Breast epithelium (tissue), 4 donors: Measurements from ENCODE around the gene KRTAP10-8. TPM values are rescaled to one million over a fixed set of nuclear protein-coding genes. Genes with fewer than 3 reads are reported as not detected.
"Not testable (repeated sequence)": the region's sequence is repeated elsewhere in the genome, so short reads cannot be mapped to it uniquely, and the experiment has no call there.

Source experiments
- DNase-seq, 2 donors: peaks; one replicate each; pipeline ENCODE4 v3.0.0-alpha.2; 2019; ENCODE audit warnings: low spot score in 2 of 2
- H3K27ac ChIP-seq, 2 donors: fragments of 200-600 bp; sonication (generic) in 1 of 2; one replicate each; pipeline ENCODE4 v1.5.1; 2016 to 2019; ENCODE audit warnings: mild to moderate bottlenecking in 1 of 2
- H3K27me3 ChIP-seq, 2 donors: fragments of 200-600 bp; sonication (generic) in 1 of 2; one replicate each; pipeline versions ENCODE4 v1.5.1 to v1.6.0; 2017 to 2019; ENCODE audit warnings: control low read depth in 1 of 2, mild to moderate bottlenecking in 1 of 2
- H3K36me3 ChIP-seq: fragments of 200-600 bp; one replicate; pipeline ENCODE4 v1.5.1; 2019
- H3K4me1 ChIP-seq, 2 donors: fragments of 200-600 bp; sonication (generic); one replicate each; pipeline ENCODE4 v1.5.1; 2016 to 2019; ENCODE audit warnings: control low read depth in 1 of 2
- H3K4me3 ChIP-seq, 3 donors: fragments of 200-600 bp; sonication (generic); 1 replicate in 2 of 3; 2 replicates in 1 of 3; pipeline ENCODE4 v1.5.1; 2016 to 2019; ENCODE audit warnings: mild to moderate bottlenecking in 3 of 3, moderate library complexity in 2 of 3
- H3K9me3 ChIP-seq, 2 donors: fragments of 200-600 bp; sonication (generic) in 1 of 2; one replicate each; pipeline ENCODE4 v1.5.1; 2016 to 2019; ENCODE audit warnings: control low read depth in 1 of 2
- CTCF ChIP-seq, 3 donors: fragments of 450-650 bp; IDR thresholded peaks; one replicate each; pipeline ENCODE4 v1.5.1; 2016 to 2017; ENCODE audit warnings: antibody characterized with exemption in 3 of 3, mild to moderate bottlenecking in 3 of 3, moderate library complexity in 3 of 3
- POLR2A ChIP-seq: fragments of 450-650 bp; IDR thresholded peaks from one replicate; pipeline ENCODE4 v1.6.1; 2016; ENCODE audit warnings: antibody characterized with exemption, mild to moderate bottlenecking, moderate library complexity
- POLR2AphosphoS5 ChIP-seq, 3 donors: sonication (generic); formaldehyde crosslinking; IDR thresholded peaks; one replicate each; pipeline ENCODE4 v1.6.1; 2017; ENCODE audit warnings: antibody characterized with exemption in 3 of 3
- intact Hi-C: fragments of 100-400 bp; cut with DNase I; formaldehyde crosslinking; loops from one replicate; pipeline ENCODE4 v1.15.1; 2023; ENCODE audit warnings: low total_unique reads
- total RNA-seq, 3 donors: library from RNA; depleted of rRNA; stranded (reverse); fragments of >200 nt; gene quantifications; one replicate each; pipeline ENCODE4 v1.1.0, GENCODE V29; 2016

The KRTAP10-8 gene
- total RNA-seq, 3 donors from 2014 or later = not detected

- no peak for DNase-seq
- Histone ChIP-seq H3K4me1 (no peaks in the 10 kb centered on the region), H3K27ac (no peak overlapping the region), H3K9me3 (peaks cover 0 to 12% of the 10 kb centered on the region in 2 donors), H3K27me3 (peaks cover 0 to 60% of the 10 kb centered on the region in 2 donors), H3K4me3 (no peak overlapping the region), H3K36me3 (no peaks in the 10 kb centered on the region)
- TF ChIP-seq POLR2AphosphoS5 (IDR thresholded peaks at IDR 0.05) (no peak), CTCF (IDR thresholded peaks at IDR 0.05) (no peak), POLR2A (no peak)
- intact Hi-C loops = no loop called here
These were observed 9.4 kb upstream of the KRTAP10-8 start for GRCh38 chr21:44602463-44602850.

- intact Hi-C loops = no loop called here
- H3K9me3 ChIP-seq = peaks cover 0 to 12% of the 10 kb centered on the region in 2 donors
- no peak overlapping the region for H3K4me3 ChIP-seq
- no peaks in the 10 kb centered on the region for H3K4me1 ChIP-seq
- H3K36me3 ChIP-seq = no peaks in the 10 kb centered on the region
- no peak for TF ChIP-seq POLR2AphosphoS5 (IDR thresholded peaks at IDR 0.05)
- TF ChIP-seq CTCF (IDR thresholded peaks at IDR 0.05) = no peak
- no peak for TF ChIP-seq POLR2A
- H3K27me3 ChIP-seq = peaks cover 0 to 57% of the 10 kb centered on the region in 2 donors
- no peak overlapping the region for H3K27ac ChIP-seq
- DNase-seq = no peak
These were observed 8.6 kb upstream of the KRTAP10-8 start for GRCh38 chr21:44603109-44603875.

- H3K4me3 ChIP-seq = no peak overlapping the region
- H3K27me3 ChIP-seq = peaks cover 0 to 51% of the 10 kb centered on the region in 2 donors
- H3K36me3 ChIP-seq = no peaks in the 10 kb centered on the region
- no peaks in the 10 kb centered on the region for H3K4me1 ChIP-seq
- H3K9me3 ChIP-seq = peaks cover 0 to 7% of the 10 kb centered on the region in 2 donors
- intact Hi-C loops = no loop called here
- no peak overlapping the region for H3K27ac ChIP-seq
- no peak for DNase-seq
- no peak for TF ChIP-seq POLR2A
- TF ChIP-seq CTCF (IDR thresholded peaks at IDR 0.05) = no peak
- no peak for TF ChIP-seq POLR2AphosphoS5 (IDR thresholded peaks at IDR 0.05)
These were observed 8.0 kb upstream of the KRTAP10-8 start for GRCh38 chr21:44603911-44604310.

GRCh38 chr21:44606495-44606894 lies 5.4 kb upstream of the KRTAP10-8 start:
- TF ChIP-seq POLR2AphosphoS5 (IDR thresholded peaks at IDR 0.05) (no peak), POLR2A (no peak), CTCF (IDR thresholded peaks at IDR 0.05) (no peak)
- peaks cover 22 to 32% of the 10 kb centered on the region in 2 donors for H3K9me3 ChIP-seq
- H3K27ac ChIP-seq = no peak overlapping the region
- intact Hi-C loops = no loop called here
- no peaks in the 10 kb centered on the region for H3K36me3 ChIP-seq
- no peaks in the 10 kb centered on the region for H3K4me1 ChIP-seq
- H3K27me3 ChIP-seq = peaks cover 0 to 29% of the 10 kb centered on the region in 2 donors
- H3K4me3 ChIP-seq = no peak overlapping the region
- no peak for DNase-seq

- Histone ChIP-seq H3K36me3 (no peaks in the 10 kb centered on the region), H3K4me3 (no peak overlapping the region), H3K27ac (no peak overlapping the region), H3K27me3 (peaks cover 0 to 13% of the 10 kb centered on the region in 2 donors), H3K9me3 (peaks cover 29 to 38% of the 10 kb centered on the region in 2 donors), H3K4me1 (no peaks in the 10 kb centered on the region)
- intact Hi-C loops = no loop called here
- TF ChIP-seq POLR2AphosphoS5 (IDR thresholded peaks at IDR 0.05) (no peak), POLR2A (no peak), CTCF (IDR thresholded peaks at IDR 0.05) (no peak)
- no peak for DNase-seq
These were observed 2.7 kb upstream of the KRTAP10-8 start for GRCh38 chr21:44609193-44609592.

- Histone ChIP-seq H3K27me3 (peaks cover 0 to 22% of the 10 kb centered on the region in 2 donors), H3K9me3 (peaks cover 29 to 34% of the 10 kb centered on the region in 2 donors)
- DNase-seq, H3K36me3 ChIP-seq, intact Hi-C loops, H3K27ac ChIP-seq, H3K4me3 ChIP-seq, H3K4me1 ChIP-seq: not testable (repeated sequence)
These were observed 1.6 kb upstream of the KRTAP10-8 start for GRCh38 chr21:44610157-44610843.
